K562 (cell line): ENCODE measurements around the gene PLIN5. TPM values are rescaled to one million over a fixed set of nuclear protein-coding genes. Genes with fewer than 3 reads are reported as not detected.

ENCODE experiments used
- E2F4 ChIP-seq: sonication (generic); formaldehyde crosslinking; IDR thresholded peaks from 2 replicates; pipeline ENCODE4 v1.8.0; 2022; ENCODE audit warnings: mild to moderate bottlenecking, low read depth, missing genetic modification reagents
- ELK1 ChIP-seq: sonication (generic); formaldehyde crosslinking; IDR thresholded peaks from 2 replicates; pipeline ENCODE4 v1.8.1; 2022; ENCODE audit warnings: missing genetic modification reagents
- GABPB1 ChIP-seq: sonication (generic); formaldehyde crosslinking; IDR thresholded peaks from 2 replicates; pipeline ENCODE4 v1.8.0; 2022; ENCODE audit warnings: mild to moderate bottlenecking, missing genetic modification reagents
- GATA2 ChIP-seq: sonication (generic); formaldehyde crosslinking; IDR thresholded peaks from 2 replicates; pipeline ENCODE4 v1.4.0; 2020; ENCODE audit warnings: mild to moderate bottlenecking, missing genetic modification reagents
- HMBOX1 ChIP-seq: sonication (generic); IDR thresholded peaks from 2 replicates; pipeline ENCODE4 v1.6.1; 2016
- HMG20A ChIP-seq: fragments of 450-650 bp; formaldehyde crosslinking; conservative IDR thresholded peaks from 2 replicates; pipeline ENCODE4 v1.4.0; 2020; ENCODE audit warnings: mild to moderate bottlenecking, mixed read lengths
- HOMEZ ChIP-seq: fragments of 250-450 bp; sonication (Bioruptor Pico); IDR thresholded peaks from 2 replicates; pipeline ENCODE4 v1.4.0; 2020; ENCODE audit warnings: mild to moderate bottlenecking, moderate library complexity
- KAT8 ChIP-seq: fragments of 450-650 bp; IDR thresholded peaks from 2 replicates; pipeline ENCODE4 v1.6.1; 2016; ENCODE audit warnings: low read depth, mild to moderate bottlenecking
- KDM5B ChIP-seq: fragments of 200-600 bp; sonication (generic); IDR thresholded peaks from 2 replicates; pipeline ENCODE4 v1.6.1; 2012; ENCODE audit warnings: low read depth, mild to moderate bottlenecking, moderate library complexity, low read length, control low read depth, inconsistent platforms; ENCODE audit not compliant: insufficient replicate concordance
- LCOR ChIP-seq: sonication (generic); formaldehyde crosslinking; IDR thresholded peaks from 2 replicates; pipeline ENCODE4 v1.8.0; 2022; ENCODE audit warnings: mild to moderate bottlenecking, missing genetic modification reagents
- MYC ChIP-seq, 2 experiments: fragments of 250-450 bp in 1 of 2; sonication (Bioruptor Pico) in 1 of 2; IDR thresholded peaks; 2 replicates each; pipeline versions ENCODE4 v1.5.1 to v1.6.1; 2012 to 2021; ENCODE audit warnings: low read depth in 2 of 2, borderline replicate concordance in 1 of 2, improper control_type of control experiment in 1 of 2, low read length in 1 of 2, mild to moderate bottlenecking in 1 of 2, moderate library complexity in 1 of 2
- NCOA4 ChIP-seq: fragments of 450-650 bp; IDR thresholded peaks from 2 replicates; pipeline ENCODE4 v1.6.1; 2018; ENCODE audit warnings: mild to moderate bottlenecking; ENCODE audit not compliant: partially characterized antibody
- PHF8 ChIP-seq: fragments of 200-600 bp; sonication (generic); IDR thresholded peaks from 2 replicates; pipeline ENCODE4 v1.6.1; 2012; ENCODE audit warnings: mixed run types, mild to moderate bottlenecking, inconsistent platforms, low read length, moderate library complexity, borderline replicate concordance
- PRDM10 ChIP-seq: fragments of 450-650 bp; IDR thresholded peaks from 2 replicates; pipeline ENCODE4 v1.6.1; 2018; ENCODE audit not compliant: partially characterized antibody
- RBM17 ChIP-seq: fragments of 200-400 bp; formaldehyde crosslinking; IDR thresholded peaks from 2 replicates; pipeline ENCODE4 v1.6.1; 2017; ENCODE audit warnings: low read depth, mild to moderate bottlenecking, low read length, borderline replicate concordance
- RBM22 ChIP-seq: fragments of 200-400 bp; formaldehyde crosslinking; IDR thresholded peaks from 2 replicates; pipeline ENCODE4 v1.6.1; 2018; ENCODE audit warnings: low read length, low read depth; ENCODE audit not compliant: poor library complexity, severe bottlenecking
- ZFP30 ChIP-seq: fragments of 250-450 bp; sonication (Bioruptor Pico); IDR thresholded peaks from 2 replicates; pipeline ENCODE4 v1.8.0; 2022; ENCODE audit warnings: moderate library complexity, mild to moderate bottlenecking, inconsistent platforms, borderline replicate concordance
- ZNF232 ChIP-seq: sonication (generic); formaldehyde crosslinking; IDR thresholded peaks from 2 replicates; pipeline ENCODE4 v1.8.0; 2022; ENCODE audit warnings: mild to moderate bottlenecking, missing genetic modification reagents
- polyA plus RNA-seq, 8 experiments: library from polyadenylated mRNA; depleted of rRNA in 4 of 8; stranded (reverse) in 5 of 8; unstranded in 3 of 8; fragments of >200 nt; fragmentation: Nextera tagmentation in 2 of 8; fragmentation: Illumina TruSeq in 1 of 8; extraction: Ambion mirVana in 2 of 8; extraction: Trizol in 1 of 8; gene quantifications; 2 replicates each; pipeline versions ENCODE4 v1.2.1 to v1.2.3, GENCODE V29; 2011 to 2014; ENCODE audit warnings: inconsistent platforms in 1 of 8, missing spikeins in 1 of 8
- total RNA-seq, 7 experiments: library from RNA; depleted of rRNA in 6 of 7; stranded (reverse); fragments of >200 nt in 6 of 7; fragmentation: Illumina TruSeq in 2 of 7; extraction: Trizol in 2 of 7; gene quantifications; 2 replicates each; pipeline versions ENCODE4 v1.2.1 to v1.2.3, GENCODE V29; 2011 to 2021; ENCODE audit warnings: low replicate concordance in 1 of 7

Gene PLIN5
- total and polyA plus RNA-seq, 9 of the 15 experiments (the other 6 are each of a cell fraction or from before 2014, with no cell fraction given) = 0.04 to 1.3 (median 0.50) TPM

- peak; percentile 63; the same call in 1 of the 2 replicates for TF ChIP-seq E2F4
- no peak for TF ChIP-seq ELK1 (CRISPR knock-in tag)
- no peak for TF ChIP-seq HOMEZ (CRISPR knock-in tag)
- no peak for TF ChIP-seq PHF8
- no peak for TF ChIP-seq RBM22
- TF ChIP-seq KAT8 = no peak
- TF ChIP-seq RBM17 = no peak
- TF ChIP-seq MYC (IDR thresholded peaks at IDR 0.05; ENCODE audit: low read depth, low read length) = no peak
- TF ChIP-seq MYC (CRISPR knock-in tag; IDR thresholded peaks at IDR 0.05; ENCODE audit: borderline replicate concordance, low read depth) = no peak
- TF ChIP-seq HMG20A (CRISPR knock-in tag) = no peak
- TF ChIP-seq LCOR = no peak
- peak; percentile 90 for TF ChIP-seq GATA2 (CRISPR knock-in tag)
- TF ChIP-seq ZFP30 = no peak
- no peak for TF ChIP-seq HMBOX1
- no peak for TF ChIP-seq GABPB1 (CRISPR knock-in tag)
- TF ChIP-seq KDM5B = no peak
- TF ChIP-seq PRDM10 = peak; percentile 7
- no peak for TF ChIP-seq ZNF232 (CRISPR knock-in tag)
- no peak for TF ChIP-seq NCOA4
These were observed at the start of gene PLIN5 (continued) for GRCh38 chr19:4534836-4535658.
